Measurements from ENCODE around the gene ARHGAP9. TPM values are rescaled to one million over a fixed set of nuclear protein-coding genes. Genes with fewer than 3 reads are reported as not detected.

Gene ARHGAP9
- total RNA-seq, 1 experiment from 2014 or later: not detected

GRCh38 chr12:57517187-57517586 is 37.5 kb upstream of the ARHGAP9 start:
- intact Hi-C loops (cut with micrococcal nuclease; ENCODE audit: unreplicated experiment): no loop called here
- BruUV-seq (replicated peaks): no TSS peak
- CTCF ChIA-PET: interaction anchor here (0.5 kb wide), 1 partner anchor 85 kb away, joined by 3 read pairs; no protein-coding TSS in a partner anchor

GRCh38 chr12:57516617-57517153 is 37.0 kb upstream of the ARHGAP9 start:
- Histone ChIP-seq H3K9me2 (ENCODE audit: insufficient read depth) (no peaks in the 10 kb centered on the region), H3K4me3 (no peak overlapping the region), H2AFZ (no peak overlapping the region), H3K9me3 (ENCODE audit: insufficient read depth, low read depth) (no peaks in the 10 kb centered on the region), H3K4me2 (0 out of 2 replicates have a peak overlapping the region, but pooled peaks have one; percentile 93), H3K27ac (peak overlapping the region; percentile 28), H3K4me1 (replicated peaks; ENCODE audit: insufficient read depth) (peaks cover 20% of the 10 kb centered on the region), H3K79me2 (ENCODE audit: low read depth) (peaks cover 39% of the 10 kb centered on the region), H3K27me3 (ENCODE audit: insufficient read depth, low read depth) (no peaks in the 10 kb centered on the region), H3F3A (ENCODE audit: insufficient read depth, low read depth) (peaks cover 84% of the 10 kb centered on the region), H4K20me1 (ENCODE audit: insufficient read depth) (peaks cover 81% of the 10 kb centered on the region), H3K36me3 (ENCODE audit: low read depth) (peaks cover 75% of the 10 kb centered on the region)
- BruUV-seq (replicated peaks): no TSS peak
- intact Hi-C loops (cut with micrococcal nuclease; ENCODE audit: unreplicated experiment): no loop called here
- ChIA-PET POLR2A (ENCODE audit: unreplicated experiment) (interaction anchor here (0.5 kb wide), 1 partner anchor 11 kb away, joined by 12 read pairs; no protein-coding TSS in a partner anchor), CTCF (interaction anchor here (0.5 kb wide), 1 partner anchor 85 kb away, joined by 3 read pairs; no protein-coding TSS in a partner anchor)
- no peak for TF ChIP-seq CTCF (conservative IDR thresholded peaks at IDR 0.05)
- no peak for TF ChIP-seq EZH2 (IDR thresholded peaks at IDR 0.05; ENCODE audit: low read depth)
- no peak for DNase-seq

More at GRCh38 chr12:57517187-57517586, 37.5 kb upstream of the ARHGAP9 start:
- peaks cover 39% of the 10 kb centered on the region for H3K79me2 ChIP-seq (ENCODE audit: low read depth)
- DNase-seq: no peak
- peaks cover 70% of the 10 kb centered on the region for H3K36me3 ChIP-seq (ENCODE audit: low read depth)
- TF ChIP-seq EZH2 (IDR thresholded peaks at IDR 0.05; ENCODE audit: low read depth) (no peak), CTCF (conservative IDR thresholded peaks at IDR 0.05) (no peak)
- no peaks in the 10 kb centered on the region for H3K9me2 ChIP-seq (ENCODE audit: insufficient read depth)
- POLR2A ChIA-PET (ENCODE audit: unreplicated experiment): interaction anchor here (0.5 to 0.6 kb wide), 3 partner anchors 20 to 1921 kb away, joined by 3 to 4 read pairs (median 3); no protein-coding TSS in a partner anchor
- H3K27ac ChIP-seq: peak overlapping the region; percentile 28
- H2AFZ ChIP-seq: no peak overlapping the region
- H3K9me3 ChIP-seq (ENCODE audit: insufficient read depth, low read depth): no peaks in the 10 kb centered on the region
- peaks cover 84% of the 10 kb centered on the region for H3F3A ChIP-seq (ENCODE audit: insufficient read depth, low read depth)
- H3K4me1 ChIP-seq (replicated peaks; ENCODE audit: insufficient read depth): peaks cover 24% of the 10 kb centered on the region
- 0 out of 2 replicates have a peak overlapping the region, but pooled peaks have one; percentile 93 for H3K4me2 ChIP-seq
- no peaks in the 10 kb centered on the region for H3K27me3 ChIP-seq (ENCODE audit: insufficient read depth, low read depth)
- no peak overlapping the region for H3K4me3 ChIP-seq
- H4K20me1 ChIP-seq (ENCODE audit: insufficient read depth): peaks cover 76% of the 10 kb centered on the region

GRCh38 chr12:57515934-57516541 is 36.4 kb upstream of the ARHGAP9 start:
- Histone ChIP-seq H3K9me3 (ENCODE audit: insufficient read depth, low read depth) (no peaks in the 10 kb centered on the region), H3K36me3 (ENCODE audit: low read depth) (peaks cover 78% of the 10 kb centered on the region), H3K4me1 (replicated peaks; ENCODE audit: insufficient read depth) (peaks cover 14% of the 10 kb centered on the region), H3K4me2 (no peak overlapping the region), H3K4me3 (no peak overlapping the region), H3K27ac (no peak overlapping the region), H4K20me1 (ENCODE audit: insufficient read depth) (peaks cover 87% of the 10 kb centered on the region), H2AFZ (no peak overlapping the region), H3K27me3 (ENCODE audit: insufficient read depth, low read depth) (no peaks in the 10 kb centered on the region), H3F3A (ENCODE audit: insufficient read depth, low read depth) (peaks cover 82% of the 10 kb centered on the region), H3K79me2 (ENCODE audit: low read depth) (peaks cover 39% of the 10 kb centered on the region), H3K9me2 (ENCODE audit: insufficient read depth) (no peaks in the 10 kb centered on the region)
- POLR2A ChIA-PET (ENCODE audit: unreplicated experiment): no interaction called here
- DNase-seq: no peak
- intact Hi-C loops (cut with micrococcal nuclease; ENCODE audit: unreplicated experiment): no loop called here
- TSS peak; percentile 1 for BruUV-seq (replicated peaks)
- CTCF ChIA-PET: no interaction called here
- TF ChIP-seq EZH2 (IDR thresholded peaks at IDR 0.05; ENCODE audit: low read depth): no peak
- TF ChIP-seq CTCF (conservative IDR thresholded peaks at IDR 0.05): no peak
